Endodermal cell (in vitro differentiated cells): Measurements from ENCODE around the gene SYT1. TPM values are rescaled to one million over a fixed set of nuclear protein-coding genes. Genes with fewer than 3 reads are reported as not detected.

Source experiments
- DNase-seq: peaks from one replicate; pipeline ENCODE4 v3.0.0-alpha.2; 2017
- H3K27ac ChIP-seq: 2 replicates; pipeline ENCODE4 v1.5.1; 2013; ENCODE audit warnings: mild to moderate bottlenecking, low read depth, low read length, moderate library complexity
- H3K27me3 ChIP-seq: 2 replicates; pipeline ENCODE4 v1.6.1; 2013; ENCODE audit warnings: mild to moderate bottlenecking, low read length, moderate library complexity; ENCODE audit not compliant: insufficient read depth, control insufficient read depth, poor library complexity, severe bottlenecking
- H3K36me3 ChIP-seq: 2 replicates; pipeline ENCODE4 v1.7.0; 2013; ENCODE audit warnings: mild to moderate bottlenecking, low read length, moderate library complexity; ENCODE audit not compliant: control insufficient read depth, insufficient read depth
- H3K4me1 ChIP-seq: one replicate; pipeline ENCODE4 v1.7.0; 2013; ENCODE audit warnings: low read length; ENCODE audit not compliant: control insufficient read depth, insufficient read depth
- H3K4me3 ChIP-seq: 2 replicates; pipeline ENCODE4 v1.5.1; 2013; ENCODE audit warnings: mild to moderate bottlenecking, low read length, moderate library complexity
- H3K9ac ChIP-seq: 2 replicates; pipeline ENCODE4 v1.6.1; 2013; ENCODE audit warnings: mild to moderate bottlenecking, low read length, moderate library complexity; ENCODE audit not compliant: poor library complexity, severe bottlenecking; ENCODE audit errors: extremely low read depth
- H3K9me3 ChIP-seq: 2 replicates; pipeline ENCODE4 v1.6.1; 2013; ENCODE audit warnings: mild to moderate bottlenecking, low read length, moderate library complexity; ENCODE audit not compliant: control insufficient read depth
- H3K27ac Mint-ChIP-seq: 2 replicates; pipeline ENCODE4 v1.8.0; 2020; ENCODE audit warnings: mixed read lengths
- H3K27me3 Mint-ChIP-seq: 2 replicates; pipeline ENCODE4 v1.8.0; 2021; ENCODE audit warnings: mild to moderate bottlenecking, mixed read lengths; ENCODE audit not compliant: insufficient read depth
- H3K36me3 Mint-ChIP-seq: 2 replicates; pipeline ENCODE4 v1.8.0; 2020; ENCODE audit warnings: low read depth, mixed read lengths
- H3K4me1 Mint-ChIP-seq: 2 replicates; pipeline ENCODE4 v1.8.0; 2020; ENCODE audit warnings: mixed read lengths
- H3K4me3 Mint-ChIP-seq: 2 replicates; pipeline ENCODE4 v1.8.0; 2020; ENCODE audit warnings: mild to moderate bottlenecking, moderate library complexity, mixed read lengths
- H3K9me3 Mint-ChIP-seq: 2 replicates; pipeline ENCODE4 v1.8.0; 2020; ENCODE audit warnings: mild to moderate bottlenecking, mixed read lengths
- CTCF ChIP-seq: fragments of 200-600 bp; sonication (generic); conservative IDR thresholded peaks from 2 replicates; pipeline ENCODE4 v1.5.0; 2021; ENCODE audit warnings: antibody characterized with exemption, mild to moderate bottlenecking
- WGBS, 2 experiments: methylation state at CpG; one replicate each; pipeline versions ENCODE4 v1.1.5 to v1.1.7; 2013; ENCODE audit warnings: missing lambda C conversion rate in 2 of 2, mixed read lengths in 1 of 2; ENCODE audit not compliant: insufficient coverage in 1 of 2, insufficient read length in 1 of 2; 5-methylcytosine and 5-hydroxymethylcytosine counted together
- total RNA-seq, 2 donors: library from RNA; stranded (reverse); fragmentation: NEBNext Ultra II Directional in 1 of 2; extraction: Animal tissue kit (Norgen Biotek cat#: 25700) in 1 of 2; gene quantifications; 2 replicates in 1 of 2; 3 replicates in 1 of 2; pipeline ENCODE4 v1.2.1, GENCODE V29; 2021

Gene SYT1
- total RNA-seq, 2 donors from 2014 or later, result 6.8 to 10.7 TPM

DNA sequence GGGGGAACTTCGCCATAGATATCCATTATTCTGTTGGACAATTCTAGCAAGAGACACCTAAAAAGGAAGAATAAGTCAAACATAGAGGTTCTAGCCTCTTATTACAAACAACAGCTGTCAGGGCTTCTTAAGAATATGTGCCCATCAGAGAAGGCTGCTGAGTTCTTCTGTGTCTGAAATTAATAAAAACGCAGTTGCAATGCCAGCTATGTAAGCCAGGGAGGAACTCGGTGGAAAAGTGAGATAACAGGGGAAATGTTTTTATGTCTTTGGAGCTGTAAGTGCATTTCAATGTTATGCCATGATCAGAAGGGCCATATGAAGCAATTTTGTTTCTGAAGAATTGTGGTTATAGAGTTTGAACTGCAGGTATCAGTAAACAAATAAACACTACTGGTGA, 95.0 kb downstream of the SYT1 start:
- no peaks in the 10 kb centered on the region for H3K9me3 ChIP-seq
- Mint-ChIP-seq H3K27me3 (no peaks in the 10 kb centered on the region), H3K27ac (no peak overlapping the region), H3K4me3 (no peak overlapping the region), H3K9me3 (no peaks in the 10 kb centered on the region), H3K36me3 (no peaks in the 10 kb centered on the region), H3K4me1 (no peaks in the 10 kb centered on the region)
- WGBS, 2 experiments, result 87 to 89% methylated on average over 2 to 3 of the region's 3 CpGs
- no peak for TF ChIP-seq CTCF
- H3K4me1 ChIP-seq, result no peaks in the 10 kb centered on the region
- H3K36me3 ChIP-seq, result no peaks in the 10 kb centered on the region
- H3K4me3 ChIP-seq, result no peak overlapping the region
- no peaks in the 10 kb centered on the region for H3K27me3 ChIP-seq
- no peak overlapping the region for H3K27ac ChIP-seq
- DNase-seq, result no peak
- H3K9ac ChIP-seq, result no peak overlapping the region

GRCh38 chr12:78961171-78961570, 96.6 kb downstream of the SYT1 start:
- H3K27me3 ChIP-seq, result no peaks in the 10 kb centered on the region
- no peak overlapping the region for H3K27ac Mint-ChIP-seq
- H3K9me3 Mint-ChIP-seq, result no peaks in the 10 kb centered on the region
- H3K36me3 ChIP-seq, result no peaks in the 10 kb centered on the region
- no peak overlapping the region for H3K27ac ChIP-seq
- H3K27me3 Mint-ChIP-seq, result no peaks in the 10 kb centered on the region
- H3K4me3 ChIP-seq, result no peak overlapping the region
- TF ChIP-seq CTCF, result no peak
- WGBS, 2 experiments, result 90 to 92% methylated on average over 2 of the region's 2 CpGs
- H3K9ac ChIP-seq, result no peak overlapping the region
- H3K9me3 ChIP-seq, result no peaks in the 10 kb centered on the region
- DNase-seq, result no peak
- H3K4me1 ChIP-seq, result no peaks in the 10 kb centered on the region
- H3K4me1 Mint-ChIP-seq, result no peaks in the 10 kb centered on the region
- no peak overlapping the region for H3K4me3 Mint-ChIP-seq
- H3K36me3 Mint-ChIP-seq, result no peaks in the 10 kb centered on the region

- no peak overlapping the region for H3K27ac Mint-ChIP-seq
- no peak overlapping the region for H3K9ac ChIP-seq
- no peaks in the 10 kb centered on the region for H3K9me3 ChIP-seq
- no peaks in the 10 kb centered on the region for H3K4me1 ChIP-seq
- no peaks in the 10 kb centered on the region for H3K4me1 Mint-ChIP-seq
- no peaks in the 10 kb centered on the region for H3K36me3 ChIP-seq
- no peaks in the 10 kb centered on the region for H3K27me3 ChIP-seq
- WGBS, 2 experiments, result 97% methylated on average over 1 of the region's 1 CpG; no CpG with 5 or more reads in 1 of the 2 experiments
- H3K4me3 Mint-ChIP-seq, result no peak overlapping the region
- H3K27me3 Mint-ChIP-seq, result no peaks in the 10 kb centered on the region
- H3K9me3 Mint-ChIP-seq, result no peaks in the 10 kb centered on the region
- H3K4me3 ChIP-seq, result no peak overlapping the region
- no peak for DNase-seq
- H3K27ac ChIP-seq, result no peak overlapping the region
- TF ChIP-seq CTCF, result no peak
- no peaks in the 10 kb centered on the region for H3K36me3 Mint-ChIP-seq
Observed at GRCh38 chr12:78963439-78964227, 99.1 kb downstream of the SYT1 start.
